NCI-H2196 treated with DMSO at 0.1 percent for 48 hours (cell line): Measurements from ENCODE around the gene PTPRN2.
"Not testable (repeated sequence)": the region's sequence is repeated elsewhere in the genome, so short reads cannot be mapped to it uniquely, and the experiment has no call there.

ENCODE experiments used
- DNase-seq: peaks from one replicate; lab custom pipeline; 2025; ENCODE audit not compliant: unreplicated experiment; lab: John Stamatoyannopoulos, UW

PTPRN2 gene

GRCh38 chr7:157849726-157850125, 737.9 kb downstream of the PTPRN2 start:
- no peak for DNase-seq

GRCh38 chr7:157849341-157849596, 738.4 kb downstream of the PTPRN2 start:
- DNase-seq, result no peak

GRCh38 chr7:157848508-157849340, 738.9 kb downstream of the PTPRN2 start:
- no peak for DNase-seq

GRCh38 chr7:157847756-157848487, 739.7 kb downstream of the PTPRN2 start:
- not testable (repeated sequence) for DNase-seq

GRCh38 chr7:157846746-157847145, 740.9 kb downstream of the PTPRN2 start:
- DNase-seq, result not testable (repeated sequence)

GRCh38 chr7:157846271-157846670, 741.4 kb downstream of the PTPRN2 start:
- no peak for DNase-seq

- DNase-seq, result no peak
Observed at GRCh38 chr7:157845203-157845835, 742.3 kb downstream of the PTPRN2 start.

GRCh38 chr7:157844611-157845010, 743.0 kb downstream of the PTPRN2 start:
- no peak for DNase-seq

GRCh38 chr7:157844141-157844540, 743.5 kb downstream of the PTPRN2 start:
- no peak for DNase-seq

- no peak for DNase-seq
Observed at GRCh38 chr7:157843336-157844140, 744.1 kb downstream of the PTPRN2 start.

- DNase-seq, result no peak
Observed at GRCh38 chr7:157841773-157842370, 745.8 kb downstream of the PTPRN2 start.

- no peak for DNase-seq
Observed at GRCh38 chr7:157840914-157841772, 746.5 kb downstream of the PTPRN2 start.

GRCh38 chr7:157840174-157840913, 747.3 kb downstream of the PTPRN2 start:
- no peak for DNase-seq

- DNase-seq, result no peak
Observed at GRCh38 chr7:157839672-157840167, 747.9 kb downstream of the PTPRN2 start.

- DNase-seq, result no peak
Observed at GRCh38 chr7:157839226-157839625, 748.4 kb downstream of the PTPRN2 start.

- no peak for DNase-seq
Observed at GRCh38 chr7:157837561-157837960, 750.1 kb downstream of the PTPRN2 start.

- no peak for DNase-seq
Observed at GRCh38 chr7:157837047-157837446, 750.6 kb downstream of the PTPRN2 start.

GRCh38 chr7:157834501-157835163, 753.0 kb downstream of the PTPRN2 start:
- DNase-seq, result no peak
